MCF 10A (cell line): ENCODE measurements around the gene GLDC. TPM values are rescaled to one million over a fixed set of nuclear protein-coding genes. Genes with fewer than 3 reads are reported as not detected.

Experiments used
- BruUV-seq: library from RNA; stranded (reverse); fragments of 400-500 nt; replicated peaks from 2 replicates; lab custom pipeline; 2021; lab: Mats Ljungman, UMichigan
- CTCF ChIA-PET: fragments of 300-600 bp; sonication (Branson Sonifier 250); formaldehyde crosslinking; extraction: SDS; loops from one replicate; lab custom pipeline; 2021; ENCODE audit warnings: antibody characterized with exemption, inconsistent platforms; lab: Yijun Ruan, JAX
- POLR2A ChIA-PET: fragments of 300-600, 350-650 bp; sonication (Branson Sonifier 250); formaldehyde crosslinking; extraction: SDS; loops from one replicate; lab custom pipeline; 2020; ENCODE audit warnings: antibody characterized with exemption, inconsistent platforms; lab: Yijun Ruan, JAX
- DNase-seq: peaks from one replicate; pipeline ENCODE4 v3.0.0-alpha.2; 2018; ENCODE audit not compliant: unreplicated experiment
- H3K27ac Mint-ChIP-seq: one replicate; pipeline ENCODE4 v1.8.0; 2022; ENCODE audit warnings: mild to moderate bottlenecking, low read depth, mixed read lengths; ENCODE audit not compliant: unreplicated experiment
- H3K27me3 Mint-ChIP-seq: one replicate; pipeline ENCODE4 v1.8.0; 2022; ENCODE audit warnings: mixed read lengths; ENCODE audit not compliant: insufficient read depth, unreplicated experiment
- H3K36me3 Mint-ChIP-seq: one replicate; pipeline ENCODE4 v1.8.0; 2022; ENCODE audit warnings: mild to moderate bottlenecking, moderate library complexity, mixed read lengths; ENCODE audit not compliant: insufficient read depth, unreplicated experiment
- H3K4me1 Mint-ChIP-seq: one replicate; pipeline ENCODE4 v1.8.0; 2022; ENCODE audit warnings: mixed read lengths; ENCODE audit not compliant: insufficient read depth, unreplicated experiment
- H3K4me3 Mint-ChIP-seq: one replicate; pipeline ENCODE4 v1.8.0; 2022; ENCODE audit warnings: mild to moderate bottlenecking, moderate library complexity, mixed read lengths; ENCODE audit not compliant: unreplicated experiment
- H3K9me3 Mint-ChIP-seq: one replicate; pipeline ENCODE4 v1.8.0; 2022; ENCODE audit warnings: mixed read lengths; ENCODE audit not compliant: unreplicated experiment
- CTCF ChIP-seq: fragments of 200-600 bp; IDR thresholded peaks from one replicate; pipeline ENCODE4 v1.8.0; 2022; ENCODE audit warnings: antibody characterized with exemption, mild to moderate bottlenecking; ENCODE audit not compliant: unreplicated experiment
- intact Hi-C: fragments of 100-400 bp; cut with micrococcal nuclease; formaldehyde crosslinking; loops from 2 replicates; pipeline ENCODE4 v1.14.1; 2022
- total RNA-seq: library from RNA; stranded (reverse); gene quantifications from 2 replicates; pipeline ENCODE4 v1.2.3, GENCODE V29; 2022

GLDC gene
- total RNA-seq, 1 experiment from 2014 or later, result 2.9 TPM

- TF ChIP-seq CTCF, result no peak
- Mint-ChIP-seq H3K9me3 (no peaks in the 10 kb centered on the region), H3K4me1 (peaks cover 15% of the 10 kb centered on the region), H3K36me3 (no peaks in the 10 kb centered on the region), H3K27me3 (no peaks in the 10 kb centered on the region), H3K27ac (peak overlapping the region; percentile 77), H3K4me3 (no peak overlapping the region)
- BruUV-seq, result no TSS peak
- peak; percentile 49 for DNase-seq
- POLR2A ChIA-PET, result interaction anchor here (1.1 kb wide), 1 partner anchor 11 kb away, joined by 3 read pairs; no protein-coding TSS in a partner anchor
- CTCF ChIA-PET, result interaction anchor here (0.6 to 4.6 kb wide), 6 partner anchors 9 to 762 kb away, joined by 3 to 22 read pairs (median 4); no protein-coding TSS in a partner anchor
- intact Hi-C loops, result no loop called here
Observed at GRCh38 chr9:6562871-6563430, 82.6 kb downstream of the GLDC start.

GRCh38 chr9:6562201-6562600, 83.3 kb downstream of the GLDC start:
- Mint-ChIP-seq H3K9me3 (no peaks in the 10 kb centered on the region), H3K27ac (no peak overlapping the region)

GRCh38 chr9:6557883-6558616, 87.5 kb downstream of the GLDC start:
- Mint-ChIP-seq H3K27me3 (no peaks in the 10 kb centered on the region), H3K4me3 (no peak overlapping the region), H3K4me1 (peaks cover 7% of the 10 kb centered on the region), H3K9me3 (no peaks in the 10 kb centered on the region), H3K27ac (no peak overlapping the region), H3K36me3 (peaks cover 5% of the 10 kb centered on the region)
- BruUV-seq, result no TSS peak
- ChIA-PET CTCF (interaction anchor here (0.6 kb wide), 1 partner anchor 423 kb away, joined by 3 read pairs; no protein-coding TSS in a partner anchor), POLR2A (no interaction called here)
- no peak for DNase-seq
- intact Hi-C loops, result no loop called here
- no peak for TF ChIP-seq CTCF

More at GRCh38 chr9:6562201-6562600, 83.3 kb downstream of the GLDC start:
- CTCF ChIA-PET, result interaction anchor here (0.6 to 4.6 kb wide), 5 partner anchors 8 to 761 kb away, joined by 3 to 22 read pairs (median 5); no protein-coding TSS in a partner anchor
- intact Hi-C loops, result no loop called here
- Mint-ChIP-seq H3K36me3 (peaks cover 5% of the 10 kb centered on the region), H3K27me3 (no peaks in the 10 kb centered on the region), H3K4me3 (no peak overlapping the region), H3K4me1 (peaks cover 11% of the 10 kb centered on the region)
- DNase-seq, result no peak
- BruUV-seq, result no TSS peak
- POLR2A ChIA-PET, result no interaction called here
- no peak for TF ChIP-seq CTCF

GRCh38 chr9:6553866-6554265, 91.7 kb downstream of the GLDC start:
- POLR2A ChIA-PET, result interaction anchor here (0.7 to 1.4 kb wide), 2 partner anchors 13 to 803 kb away, joined by 4 read pairs; no protein-coding TSS in a partner anchor
- Mint-ChIP-seq H3K4me3 (no peak overlapping the region), H3K36me3 (peaks cover 5% of the 10 kb centered on the region), H3K27ac (no peak overlapping the region), H3K27me3 (no peaks in the 10 kb centered on the region), H3K4me1 (peaks cover 19% of the 10 kb centered on the region), H3K9me3 (no peaks in the 10 kb centered on the region)
- CTCF ChIA-PET, result interaction anchor here (0.6 to 0.8 kb wide), 4 partner anchors 8 to 708 kb away, joined by 3 to 6 read pairs (median 4); no protein-coding TSS in a partner anchor
- BruUV-seq, result no TSS peak
- intact Hi-C loops, result no loop called here
- TF ChIP-seq CTCF, result no peak
- DNase-seq, result no peak
